IMR-90 (cell line): ENCODE measurements around the gene CIC. TPM values are rescaled to one million over a fixed set of nuclear protein-coding genes. Genes with fewer than 3 reads are reported as not detected.

Experiments
- ATAC-seq: fragments of 200-7000 bp; cut with Tn5 transposase; 2 replicates; pipeline ENCODE4 v1.9.1; 2020; ENCODE audit warnings: low read depth, mild to moderate bottlenecking, moderate library complexity
- BruUV-seq: library from RNA; stranded (reverse); fragments of 400-500 nt; replicated peaks from 2 replicates; lab custom pipeline; 2021; lab: Mats Ljungman, UMichigan
- CTCF ChIA-PET: fragments of 300-600 bp; formaldehyde crosslinking; extraction: SDS; loops from one replicate; lab custom pipeline; 2021; ENCODE audit warnings: antibody characterized with exemption; lab: Yijun Ruan, JAX
- POLR2A ChIA-PET: fragments of 300-600 bp; sonication (Branson Sonifier 250); formaldehyde crosslinking; loops from one replicate; lab custom pipeline; 2022; ENCODE audit warnings: antibody characterized with exemption; ENCODE audit not compliant: unreplicated experiment; lab: Charles Lee
- DNase-seq: peaks from one replicate; pipeline ENCODE4 v3.0.0; 2013
- H2AFZ ChIP-seq: replicated peaks from 2 replicates; pipeline ENCODE3; 2013; ENCODE audit warnings: low read length, mild to moderate bottlenecking; ENCODE audit not compliant: poor library complexity
- H2AK5ac ChIP-seq: 2 replicates; pipeline ENCODE4 v1.6.1; 2013; ENCODE audit warnings: low read depth, low read length, inconsistent platforms
- H2AK9ac ChIP-seq: replicated peaks from 2 replicates; pipeline ENCODE3; 2013; ENCODE audit warnings: mild to moderate bottlenecking, low read depth, low read length, moderate library complexity; ENCODE audit not compliant: poor library complexity
- H2BK120ac ChIP-seq: 2 replicates; pipeline ENCODE4 v1.6.1; 2013; ENCODE audit warnings: low read depth, low read length, inconsistent platforms
- H2BK15ac ChIP-seq: 3 replicates; pipeline ENCODE4 v1.6.1; 2013; ENCODE audit warnings: low read depth, low read length, inconsistent platforms
- H2BK20ac ChIP-seq: 2 replicates; pipeline ENCODE4 v1.6.1; 2013; ENCODE audit warnings: low read depth, mild to moderate bottlenecking, inconsistent platforms, low read length, moderate library complexity
- H2BK5ac ChIP-seq: 2 replicates; pipeline ENCODE4 v1.6.1; 2013; ENCODE audit warnings: mild to moderate bottlenecking, low read depth, low read length, inconsistent platforms; ENCODE audit not compliant: poor library complexity, severe bottlenecking
- H3K14ac ChIP-seq: replicated peaks from 2 replicates; pipeline ENCODE4 v1.6.1; 2013; ENCODE audit warnings: low read depth, low read length, inconsistent platforms
- H3K18ac ChIP-seq: 2 replicates; pipeline ENCODE4 v1.6.1; 2013; ENCODE audit warnings: low read depth, low read length, control low read depth
- H3K23ac ChIP-seq: 2 replicates; pipeline ENCODE4 v1.6.1; 2013; ENCODE audit warnings: low read depth, low read length, inconsistent platforms
- H3K27ac ChIP-seq: 2 replicates; pipeline ENCODE4 v1.5.1; 2013; ENCODE audit warnings: mild to moderate bottlenecking, control low read depth, low read length; ENCODE audit not compliant: insufficient read depth
- H3K27me3 ChIP-seq: 2 replicates; pipeline ENCODE4 v1.6.1; 2013; ENCODE audit warnings: low read length; ENCODE audit not compliant: control insufficient read depth, insufficient read depth
- H3K36me3 ChIP-seq: 2 replicates; pipeline ENCODE4 v1.6.1; 2013; ENCODE audit warnings: low read length, mixed read lengths; ENCODE audit not compliant: control insufficient read depth, insufficient read depth
- H3K4ac ChIP-seq: 2 replicates; pipeline ENCODE4 v1.6.1; 2013; ENCODE audit warnings: low read depth, low read length, inconsistent platforms
- H3K4me1 ChIP-seq: 2 replicates; pipeline ENCODE4 v1.6.1; 2013; ENCODE audit warnings: low read length, mixed read lengths; ENCODE audit not compliant: control insufficient read depth, insufficient read depth
- H3K4me2 ChIP-seq: 2 replicates; pipeline ENCODE4 v1.6.1; 2013; ENCODE audit warnings: low read depth, mild to moderate bottlenecking, control low read depth, low read length, moderate library complexity
- H3K4me3 ChIP-seq: 2 replicates; pipeline ENCODE4 v1.5.1; 2013; ENCODE audit warnings: low read depth, mild to moderate bottlenecking, control low read depth, low read length, moderate library complexity; ENCODE audit not compliant: insufficient read depth
- H3K56ac ChIP-seq: 2 replicates; pipeline ENCODE4 v1.6.1; 2013; ENCODE audit warnings: low read length, inconsistent platforms; ENCODE audit not compliant: insufficient read depth; ENCODE audit errors: extremely low read depth
- H3K79me1 ChIP-seq, 2 experiments: 2 replicates each; pipeline ENCODE4 v1.6.1; 2013; ENCODE audit warnings: low read length in 2 of 2, inconsistent platforms in 1 of 2, low read depth in 1 of 2
- H3K9ac ChIP-seq: 2 replicates; pipeline ENCODE4 v1.6.1; 2013; ENCODE audit warnings: low read depth, low read length, control low read depth
- H3K9me1 ChIP-seq: 2 replicates; pipeline ENCODE4 v1.6.1; 2013; ENCODE audit warnings: low read length, inconsistent platforms; ENCODE audit not compliant: insufficient read depth
- H3K9me3 ChIP-seq: 2 replicates; pipeline ENCODE4 v1.6.1; 2013; ENCODE audit warnings: low read length; ENCODE audit not compliant: control insufficient read depth, insufficient read depth
- H4K20me1 ChIP-seq: 2 replicates; pipeline ENCODE4 v1.6.1; 2013; ENCODE audit warnings: low read length, inconsistent platforms; ENCODE audit not compliant: insufficient read depth
- H4K5ac ChIP-seq: 2 replicates; pipeline ENCODE4 v1.6.1; 2013; ENCODE audit warnings: mild to moderate bottlenecking, low read depth, low read length, control low read depth
- H4K8ac ChIP-seq, 2 experiments: 2 replicates each; pipeline ENCODE4 v1.6.1; 2013; ENCODE audit warnings: low read depth in 2 of 2, low read length in 2 of 2, control low read depth in 1 of 2, inconsistent platforms in 1 of 2
- H4K91ac ChIP-seq: 2 replicates; pipeline ENCODE4 v1.6.1; 2013; ENCODE audit warnings: low read depth, low read length, inconsistent platforms; ENCODE audit not compliant: insufficient read depth
- BHLHE40 ChIP-seq: fragments of 150-350 bp; IDR thresholded peaks from 2 replicates; pipeline ENCODE4 v1.6.1; 2016; ENCODE audit warnings: mild to moderate bottlenecking, low read depth, low read length
- MAFK ChIP-seq: IDR thresholded peaks from 2 replicates; pipeline ENCODE4 v1.6.1; 2012; ENCODE audit warnings: low read depth, low read length, improper control_type of control experiment
- WGBS, 2 experiments: methylation state at CpG; one replicate each; pipeline versions ENCODE4 v1.1.5 to v1.1.7; 2013; ENCODE audit warnings: missing lambda C conversion rate in 2 of 2; ENCODE audit not compliant: insufficient read length in 1 of 2; ENCODE audit errors: extremely low coverage in 2 of 2; 5-methylcytosine and 5-hydroxymethylcytosine counted together
- dilution Hi-C: fragments of 300-500 bp; cut with HindIII; formaldehyde crosslinking; loops from one replicate; pipeline ENCODE4 v1.14.3; 2018; ENCODE audit warnings: low sequenced_read_pairs; ENCODE audit not compliant: unreplicated experiment
- in situ Hi-C: fragments of 300-500 bp; cut with MboI; formaldehyde crosslinking; loops from 3 replicates; pipeline ENCODE4 v1.14.3; 2019; ENCODE audit warnings: low sequenced_read_pairs, inconsistent platforms, mixed read lengths
- intact Hi-C: fragments of 100-400 bp; cut with micrococcal nuclease; formaldehyde crosslinking; loops from 2 replicates; pipeline ENCODE4 v1.10.0; 2022
- polyA plus RNA-seq, 3 experiments: library from polyadenylated mRNA; depleted of rRNA; stranded (reverse); fragments of >200 nt; gene quantifications; 2 replicates each; pipeline ENCODE4 v1.2.3, GENCODE V29; 2012; ENCODE audit warnings: low replicate concordance in 1 of 3
- total RNA-seq: library from RNA; depleted of rRNA; stranded (reverse); fragments of >200 nt; gene quantifications from 2 replicates; pipeline ENCODE4 v1.2.3, GENCODE V29; 2012

CIC gene
- total and polyA plus RNA-seq, 2 of the 4 experiments (the other 2 are of a cell fraction) = 1.8 to 23.2 TPM

GRCh38 chr19:42233678-42234292, 35.3 kb upstream of the CIC start:
- no peak overlapping the region for H2BK120ac ChIP-seq
- no peak overlapping the region for H2BK15ac ChIP-seq
- no peak overlapping the region for H3K4ac ChIP-seq
- no peak overlapping the region for H3K18ac ChIP-seq
- no peak for TF ChIP-seq BHLHE40
- no peak for TF ChIP-seq MAFK
- H3K14ac ChIP-seq = no peak overlapping the region
- ChIA-PET POLR2A (interaction anchor here (0.6 kb wide), 1 partner anchor 64 kb away, joined by 4 read pairs; no protein-coding TSS in a partner anchor), CTCF (interaction anchor here (0.8 kb wide), 1 partner anchor 8 kb away, joined by 3 read pairs; the partner anchor contains the start of gene GSK3A)
- H2AFZ ChIP-seq = no peak overlapping the region
- intact Hi-C loops = no loop called here
- no TSS peak for BruUV-seq
- H3K27ac ChIP-seq = no peak overlapping the region
- no peak overlapping the region for H2BK20ac ChIP-seq
- no peaks in the 10 kb centered on the region for H3K27me3 ChIP-seq
- no peak overlapping the region for H4K5ac ChIP-seq
- dilution Hi-C loops = no loop called here
- H3K9me3 ChIP-seq = no peaks in the 10 kb centered on the region
- no peak for ATAC-seq
- H3K23ac ChIP-seq = no peak overlapping the region
- H2AK9ac ChIP-seq = no peak overlapping the region
- H3K79me1 ChIP-seq = peaks cover 30 to 77% of the 10 kb centered on the region in 2 experiments; a peak in 3 of 4 replicates
- WGBS, 2 experiments = 81% methylated on average over 2 of the region's 6 CpGs; no CpG with 5 or more reads in 1 of the 2 experiments
- peaks cover 6% of the 10 kb centered on the region; the same call in 1 of the 2 replicates for H3K9me1 ChIP-seq
- H4K20me1 ChIP-seq = peaks cover 68% of the 10 kb centered on the region
- H2BK5ac ChIP-seq = no peak overlapping the region
- H4K91ac ChIP-seq = no peak overlapping the region
- peaks cover 69% of the 10 kb centered on the region for H3K36me3 ChIP-seq
- no peak overlapping the region for H3K56ac ChIP-seq
- no peak overlapping the region for H2AK5ac ChIP-seq
- no peak overlapping the region for H3K9ac ChIP-seq
- no peak for DNase-seq
- no peak overlapping the region for H3K4me3 ChIP-seq
- in situ Hi-C loops = no loop called here
- H3K4me1 ChIP-seq = no peaks in the 10 kb centered on the region
- H4K8ac ChIP-seq = no peak overlapping the region
- no peak overlapping the region for H3K4me2 ChIP-seq
